Uterus (tissue), 4 donors: Measurements from ENCODE around the gene HINT3. TPM values are rescaled to one million over a fixed set of nuclear protein-coding genes. Genes with fewer than 3 reads are reported as not detected.

Experiments
- DNase-seq, 2 donors: peaks; one replicate each; pipeline ENCODE4 v3.0.0-alpha.2; 2019 to 2020
- H3K27ac ChIP-seq, 2 donors: fragments of 200-600 bp; sonication (generic); 1 replicate in 1 of 2; 2 replicates in 1 of 2; pipeline ENCODE4 v1.5.1; 2016 to 2018
- H3K27me3 ChIP-seq, 2 donors: fragments of 200-600 bp; sonication (generic); one replicate each; pipeline ENCODE4 v1.5.1; 2018 to 2019; ENCODE audit warnings: control low read depth in 1 of 2
- H3K36me3 ChIP-seq, 2 donors: fragments of 200-600 bp; sonication (generic); one replicate each; pipeline ENCODE4 v1.5.1; 2019; ENCODE audit warnings: control low read depth in 1 of 2
- H3K4me1 ChIP-seq, 2 donors: fragments of 200-600 bp; sonication (generic); one replicate each; pipeline ENCODE4 v1.5.1; 2018 to 2019; ENCODE audit warnings: control low read depth in 1 of 2
- H3K4me3 ChIP-seq, 2 donors: fragments of 200-600 bp; sonication (generic); 1 replicate in 1 of 2; 2 replicates in 1 of 2; pipeline ENCODE4 v1.5.1; 2018 to 2019; ENCODE audit warnings: mild to moderate bottlenecking in 1 of 2
- H3K9me3 ChIP-seq, 2 donors: fragments of 200-600 bp; sonication (generic); one replicate each; pipeline ENCODE4 v1.5.1; 2019; ENCODE audit warnings: control low read depth in 1 of 2
- POLR2A ChIP-seq, 2 donors: fragments of 450-650 bp; IDR thresholded peaks; one replicate each; pipeline ENCODE4 v1.6.1; 2016; ENCODE audit warnings: antibody characterized with exemption in 2 of 2, mild to moderate bottlenecking in 1 of 2, moderate library complexity in 1 of 2
- intact Hi-C: fragments of 100-400 bp; cut with DNase I; formaldehyde crosslinking; loops from one replicate; pipeline ENCODE4 v1.15.1; 2023; ENCODE audit warnings: low total_unique reads
- total RNA-seq, 4 donors: library from RNA; depleted of rRNA in 3 of 4; stranded (reverse); fragments of >200 nt in 3 of 4; gene quantifications; one replicate each; pipeline versions ENCODE4 v1.1.0 to v1.2.4, GENCODE V29; 2014 to 2023
- TF ChIP-seq, protein P1 (sequence below), 4 experiments: fragments of 200-600 bp in 2 of 4; fragments of 450-650 bp in 2 of 4; sonication (generic) in 2 of 4; IDR thresholded peaks; one replicate each; pipeline ENCODE4 v1.5.1; 2016 to 2019; ENCODE audit warnings: antibody characterized with exemption in 4 of 4, mild to moderate bottlenecking in 2 of 4, moderate library complexity in 1 of 4
- donor health status: DM: yes; HTN: yes; CAD: no.

The HINT3 gene
- total RNA-seq, 4 donors from 2014 or later = 13.1 to 49.3 (median 23.1) TPM

DNA sequence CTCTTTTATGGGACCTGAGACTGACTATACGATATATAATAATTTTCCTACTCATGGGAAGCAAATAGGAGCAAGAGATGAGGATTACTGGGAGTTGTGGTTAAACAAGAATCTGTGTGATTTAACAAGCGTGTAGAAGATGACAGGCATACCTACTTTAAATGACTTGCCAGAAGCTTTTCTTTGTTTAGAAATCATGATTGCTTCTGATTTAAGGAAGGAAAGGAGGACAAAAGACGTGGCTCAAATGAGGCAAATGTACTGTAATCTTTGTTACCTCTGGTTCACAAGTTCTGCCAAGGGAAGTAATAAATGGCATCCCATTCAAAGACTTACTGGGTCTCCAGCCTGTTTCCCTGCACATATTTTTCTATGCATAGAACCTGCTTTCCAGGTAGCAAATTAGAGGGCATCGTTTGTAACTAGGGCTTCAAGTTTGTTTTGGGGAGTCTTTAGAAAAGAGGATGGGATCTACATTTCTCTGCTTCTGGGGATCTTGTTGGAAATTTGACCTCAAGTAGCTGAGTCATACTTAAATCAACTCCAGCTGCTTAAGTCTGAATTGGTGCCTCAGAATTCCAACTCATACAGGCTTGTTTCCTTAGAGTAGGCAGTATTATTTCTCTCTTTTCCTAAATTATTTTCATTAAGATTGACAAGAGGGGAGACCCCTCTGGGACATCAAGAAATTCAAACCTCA is 26.8 kb downstream of the HINT3 start:
- intact Hi-C loops = no loop called here

DNA sequence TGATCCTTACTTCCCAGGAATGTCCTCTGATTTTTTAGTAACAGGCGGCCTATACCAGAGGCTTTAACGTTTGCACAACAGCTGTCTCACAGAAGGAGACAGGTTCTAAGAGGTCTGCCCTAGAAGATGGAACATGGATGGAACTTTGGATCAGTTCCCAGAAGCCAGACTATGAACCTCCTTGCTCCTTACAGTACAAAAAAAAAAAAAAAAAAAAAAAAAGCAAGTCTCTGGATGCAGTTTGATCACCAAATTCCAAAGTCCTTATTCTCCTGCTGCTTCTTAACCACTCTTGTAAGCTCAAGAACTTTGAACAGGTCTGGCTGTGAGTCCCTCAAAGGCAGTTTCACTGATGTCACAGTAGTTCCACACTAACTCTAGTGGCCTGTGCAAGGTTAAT is 27.7 kb downstream of the HINT3 start:
- TF ChIP-seq, protein P1, sequence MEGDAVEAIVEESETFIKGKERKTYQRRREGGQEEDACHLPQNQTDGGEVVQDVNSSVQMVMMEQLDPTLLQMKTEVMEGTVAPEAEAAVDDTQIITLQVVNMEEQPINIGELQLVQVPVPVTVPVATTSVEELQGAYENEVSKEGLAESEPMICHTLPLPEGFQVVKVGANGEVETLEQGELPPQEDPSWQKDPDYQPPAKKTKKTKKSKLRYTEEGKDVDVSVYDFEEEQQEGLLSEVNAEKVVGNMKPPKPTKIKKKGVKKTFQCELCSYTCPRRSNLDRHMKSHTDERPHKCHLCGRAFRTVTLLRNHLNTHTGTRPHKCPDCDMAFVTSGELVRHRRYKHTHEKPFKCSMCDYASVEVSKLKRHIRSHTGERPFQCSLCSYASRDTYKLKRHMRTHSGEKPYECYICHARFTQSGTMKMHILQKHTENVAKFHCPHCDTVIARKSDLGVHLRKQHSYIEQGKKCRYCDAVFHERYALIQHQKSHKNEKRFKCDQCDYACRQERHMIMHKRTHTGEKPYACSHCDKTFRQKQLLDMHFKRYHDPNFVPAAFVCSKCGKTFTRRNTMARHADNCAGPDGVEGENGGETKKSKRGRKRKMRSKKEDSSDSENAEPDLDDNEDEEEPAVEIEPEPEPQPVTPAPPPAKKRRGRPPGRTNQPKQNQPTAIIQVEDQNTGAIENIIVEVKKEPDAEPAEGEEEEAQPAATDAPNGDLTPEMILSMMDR (IDR thresholded peaks at IDR 0.05) = no peak
- TF ChIP-seq POLR2A (IDR thresholded peaks at IDR 0.05) = no peak
- Histone ChIP-seq H3K4me1 (no peaks in the 10 kb centered on the region), H3K27ac (no peak overlapping the region), H3K36me3 (no peaks in the 10 kb centered on the region), H3K4me3 (no peak overlapping the region), H3K27me3 (no peaks in the 10 kb centered on the region), H3K9me3 (no peaks in the 10 kb centered on the region)
- no peak for DNase-seq
- intact Hi-C loops = no loop called here

More for the DNA sequence above, 26.8 kb downstream of the HINT3 start:
- Histone ChIP-seq H3K4me1 (no peaks in the 10 kb centered on the region), H3K27ac (no peak overlapping the region), H3K4me3 (no peak overlapping the region), H3K36me3 (no peaks in the 10 kb centered on the region), H3K9me3 (no peaks in the 10 kb centered on the region), H3K27me3 (no peaks in the 10 kb centered on the region)
- DNase-seq = no peak
- TF ChIP-seq, protein P1 (IDR thresholded peaks at IDR 0.05) = no peak
- TF ChIP-seq POLR2A (IDR thresholded peaks at IDR 0.05) = no peak

DNA sequence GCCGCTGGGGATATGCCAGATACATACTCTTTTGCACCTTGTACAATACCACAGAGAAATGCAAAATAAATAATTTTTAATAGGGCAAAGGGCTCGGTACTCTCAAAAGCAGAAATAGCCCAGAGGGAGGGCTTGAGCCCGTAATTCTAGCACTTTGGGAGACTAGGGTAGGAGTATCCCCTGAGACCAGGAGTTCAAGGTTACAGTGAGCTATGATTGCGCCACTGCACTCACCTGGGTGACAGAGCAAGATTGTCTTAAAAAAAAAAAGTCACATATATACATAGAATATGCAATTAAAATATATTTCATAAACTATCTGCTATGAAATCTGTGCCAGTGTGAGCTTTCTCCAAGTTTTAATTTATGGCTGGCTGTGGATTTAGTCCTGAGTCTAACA is 29.0 kb downstream of the HINT3 start:
- no peaks in the 10 kb centered on the region for H3K27me3 ChIP-seq
- peak overlapping the region; percentile 80 to 82 for H3K27ac ChIP-seq
- no peak for DNase-seq
- H3K36me3 ChIP-seq = no peaks in the 10 kb centered on the region
- H3K4me1 ChIP-seq = no peaks in the 10 kb centered on the region
- intact Hi-C loops = no loop called here
- peak overlapping the region; percentile 62 to 69 for H3K4me3 ChIP-seq
- H3K9me3 ChIP-seq = no peaks in the 10 kb centered on the region
- no peak for TF ChIP-seq POLR2A (IDR thresholded peaks at IDR 0.05)
- TF ChIP-seq, protein P1 (IDR thresholded peaks at IDR 0.05) = no peak

DNA sequence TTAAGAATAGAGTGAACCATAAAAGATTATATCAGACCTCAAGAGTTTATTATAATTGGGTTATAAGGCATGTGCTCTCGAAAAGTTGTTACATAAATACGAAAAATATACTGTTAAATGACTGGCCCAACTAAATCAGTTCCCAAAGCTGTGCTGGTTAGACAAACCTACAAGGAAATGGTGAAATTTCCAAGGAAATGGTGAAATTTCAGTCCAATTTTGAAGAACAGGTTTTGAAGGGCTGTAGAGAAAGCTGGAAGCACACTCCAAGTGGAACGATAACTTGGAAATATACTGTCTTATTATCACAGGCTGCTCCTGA is 29.4 kb downstream of the HINT3 start:
- Histone ChIP-seq H3K4me3 (peak overlapping the region; percentile 62 to 69), H3K27ac (peak overlapping the region; percentile 80 to 82), H3K9me3 (no peaks in the 10 kb centered on the region), H3K36me3 (no peaks in the 10 kb centered on the region), H3K27me3 (no peaks in the 10 kb centered on the region), H3K4me1 (no peaks in the 10 kb centered on the region)
- TF ChIP-seq, protein P1 (IDR thresholded peaks at IDR 0.05) = no peak
- no peak for TF ChIP-seq POLR2A (IDR thresholded peaks at IDR 0.05)
- no peak for DNase-seq
- intact Hi-C loops = no loop called here

DNA sequence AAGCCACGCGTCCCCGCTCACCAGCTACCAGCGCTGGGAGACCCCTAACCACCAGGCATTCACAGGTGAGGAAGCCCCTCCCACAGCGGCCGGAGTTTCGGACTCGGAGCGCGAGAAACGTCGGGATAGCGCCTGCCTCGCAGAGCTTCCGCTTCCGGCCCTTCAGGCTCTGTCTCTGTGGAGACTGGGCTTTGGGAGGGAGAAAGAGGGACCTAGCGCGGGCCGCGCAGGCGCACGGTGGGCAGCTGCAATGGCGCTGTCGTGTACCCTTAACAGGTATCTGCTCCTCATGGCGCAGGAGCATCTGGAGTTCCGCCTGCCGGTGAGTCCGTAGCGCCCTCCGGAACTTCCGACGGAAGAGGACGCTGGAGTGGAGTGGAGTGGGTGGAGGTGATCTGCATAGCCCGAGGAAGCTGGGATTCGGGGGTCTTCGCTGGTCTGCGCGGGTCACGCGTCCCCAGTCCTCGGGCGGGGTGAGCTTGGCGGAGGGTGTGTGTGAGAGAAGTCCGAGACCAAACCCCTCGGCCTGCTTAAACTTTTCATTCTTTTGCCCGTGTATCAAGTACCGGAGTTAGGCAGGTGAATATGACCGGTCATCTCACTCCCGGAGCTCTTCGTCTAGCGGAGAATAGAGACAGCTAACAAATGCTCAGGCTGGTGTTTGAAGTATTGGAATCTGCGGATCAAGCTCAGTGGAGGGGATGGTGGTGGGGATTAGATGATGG is 29.9 kb downstream of the HINT3 start, which contains the start of gene TRMT11:
TRMT11 (plus strand) TSS at position 240 of the 725 bp plus-strand sequence; CDS start at position 251, 11 bp downstream.
- Histone ChIP-seq H3K4me3 (peak within 1 kb of the TSS; percentile 62 to 69), H3K27ac (peak within 1 kb of the TSS; percentile 80 to 82), H3K9me3 (no peaks in the 10 kb centered on the region), H3K4me1 (no peaks in the 10 kb centered on the region), H3K36me3 (no peaks in the 10 kb centered on the region), H3K27me3 (no peaks in the 10 kb centered on the region)
- TF ChIP-seq, protein P1 (IDR thresholded peaks at IDR 0.05) = peak in 3 of 4 experiments; percentile 8 to 18 (median 11)
- TF ChIP-seq POLR2A (IDR thresholded peaks at IDR 0.05) = peak; percentile 77 to 78
- intact Hi-C loops = no loop called here
- peak; percentile 86 to 87 for DNase-seq
